Stimulated activated CD4-positive, alpha-beta T cell treated with anti-CD3 and anti-CD28 coated beads, Interleukin-4, amount 100 ng/mL, for 48 hours (primary cell): ENCODE results near the gene PPP3CA.
"Not testable (repeated sequence)": the region's sequence is repeated elsewhere in the genome, so short reads cannot be mapped to it uniquely, and the experiment has no call there.

Experiments
- DNase-seq, 2 donors: peaks; one replicate each; pipeline ENCODE4 v3.0.0-alpha.2; 2020; ENCODE audit warnings: low read depth in 2 of 2

The PPP3CA gene

GRCh38 chr4:101217353-101218031 is 129.8 kb downstream of the PPP3CA start:
- DNase-seq = no peak

- no peak for DNase-seq
These were observed 136.2 kb downstream of the PPP3CA start for GRCh38 chr4:101211146-101211553.

GRCh38 chr4:101210331-101210730 is 137.0 kb downstream of the PPP3CA start:
- DNase-seq = no peak

GRCh38 chr4:101208171-101208570 is 139.2 kb downstream of the PPP3CA start:
- no peak for DNase-seq

GRCh38 chr4:101205916-101206315 is 141.4 kb downstream of the PPP3CA start:
- DNase-seq = peak; percentile 12 to 26

- DNase-seq = no peak
These were observed 145.9 kb downstream of the PPP3CA start for GRCh38 chr4:101201421-101201820.

- no peak for DNase-seq
These were observed 146.8 kb downstream of the PPP3CA start for GRCh38 chr4:101200561-101200960.

GRCh38 chr4:101199507-101200285 is 147.6 kb downstream of the PPP3CA start:
- DNase-seq = no peak

GRCh38 chr4:101198682-101199339 is 148.5 kb downstream of the PPP3CA start:
- no peak for DNase-seq

GRCh38 chr4:101197350-101197749 is 150.0 kb downstream of the PPP3CA start:
- DNase-seq = no peak

GRCh38 chr4:101192244-101192643 is 155.1 kb downstream of the PPP3CA start:
- DNase-seq = no peak

GRCh38 chr4:101191302-101192098 is 155.8 kb downstream of the PPP3CA start:
- no peak for DNase-seq

- no peak for DNase-seq
These were observed 156.6 kb downstream of the PPP3CA start for GRCh38 chr4:101190751-101191150.

- DNase-seq = no peak
These were observed 158.4 kb downstream of the PPP3CA start for GRCh38 chr4:101188906-101189305.

- DNase-seq = no peak
These were observed 159.5 kb downstream of the PPP3CA start for GRCh38 chr4:101187841-101188240.

- DNase-seq = no peak
These were observed 160.7 kb downstream of the PPP3CA start for GRCh38 chr4:101186567-101187184.

GRCh38 chr4:101184668-101185067 is 162.7 kb downstream of the PPP3CA start:
- DNase-seq = no peak

- no peak for DNase-seq
These were observed 163.5 kb downstream of the PPP3CA start for GRCh38 chr4:101183666-101184373.

GRCh38 chr4:101183221-101183620 is 164.1 kb downstream of the PPP3CA start:
- DNase-seq = no peak

- DNase-seq = not testable (repeated sequence)
These were observed 164.6 kb downstream of the PPP3CA start for GRCh38 chr4:101182688-101183087.

- DNase-seq = no peak
These were observed 168.6 kb downstream of the PPP3CA start for GRCh38 chr4:101178731-101179130.
